ENCODE measurements around the gene BLOC1S3.

BLOC1S3 gene

DNA sequence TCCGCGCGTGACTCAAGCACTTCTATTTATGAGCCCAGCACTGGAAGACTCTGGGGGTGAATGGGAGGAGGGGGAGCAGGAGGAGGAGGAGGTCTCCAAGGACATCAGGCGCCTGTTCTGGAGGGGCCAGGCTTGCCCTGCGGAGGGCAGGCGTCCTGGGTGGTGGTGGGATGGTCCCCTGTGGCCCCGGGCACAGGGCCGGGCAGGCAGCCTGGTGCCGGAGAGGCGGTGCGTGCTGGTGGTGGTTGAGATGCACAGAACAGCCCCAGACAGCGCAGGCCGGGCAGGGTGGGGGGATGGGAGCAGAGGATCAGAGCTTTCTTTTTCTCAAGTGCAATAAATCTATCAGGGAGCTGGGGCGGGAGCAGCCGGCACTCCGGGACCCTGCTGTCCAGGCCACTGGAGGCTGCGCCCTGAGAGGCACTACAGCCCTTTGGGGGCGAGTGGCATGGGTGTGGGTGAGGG, 31.8 kb upstream of the BLOC1S3 start:
- DNase-seq, result no peak

DNA sequence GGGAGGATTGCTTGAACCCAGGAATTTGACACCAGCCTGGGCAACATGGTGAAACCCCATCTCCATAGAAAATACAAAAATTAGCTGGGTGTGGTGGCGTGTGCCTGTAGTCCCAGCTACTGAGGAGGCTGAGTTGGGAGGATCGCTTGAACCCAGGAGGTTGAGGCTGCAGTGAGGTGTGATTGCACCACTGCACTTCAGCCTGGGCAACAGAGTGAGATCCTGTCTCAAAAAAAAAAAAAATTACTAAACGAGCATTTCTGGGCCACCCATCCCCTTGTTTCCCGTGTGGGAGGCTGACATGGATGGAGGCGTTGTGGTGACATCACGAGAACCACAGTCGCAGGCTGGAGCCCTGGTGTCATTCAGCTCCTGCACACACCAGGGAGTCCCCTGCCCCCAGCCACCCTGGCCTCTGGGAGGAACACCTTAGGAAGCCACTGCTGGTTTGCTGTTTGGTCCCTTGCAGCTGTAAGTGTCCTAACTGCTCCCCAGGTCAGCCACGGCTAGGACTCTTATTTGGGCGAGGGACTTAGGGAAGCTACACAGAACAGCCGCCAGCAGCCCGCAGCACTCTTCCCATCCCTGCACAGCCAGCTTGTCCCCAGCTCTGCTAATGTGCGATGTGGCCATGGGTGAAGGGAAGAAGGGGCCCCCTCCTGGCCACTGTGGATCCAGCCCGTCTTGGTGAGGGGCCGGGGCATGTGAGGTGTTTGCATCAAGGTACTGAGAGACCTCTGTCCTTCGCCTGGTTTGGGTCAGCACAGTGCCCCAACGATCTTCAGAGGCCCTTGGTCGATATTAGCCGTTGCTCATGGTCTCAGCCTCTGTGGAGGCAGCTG, 30.5 kb upstream of the BLOC1S3 start:
- no peak for DNase-seq

DNA sequence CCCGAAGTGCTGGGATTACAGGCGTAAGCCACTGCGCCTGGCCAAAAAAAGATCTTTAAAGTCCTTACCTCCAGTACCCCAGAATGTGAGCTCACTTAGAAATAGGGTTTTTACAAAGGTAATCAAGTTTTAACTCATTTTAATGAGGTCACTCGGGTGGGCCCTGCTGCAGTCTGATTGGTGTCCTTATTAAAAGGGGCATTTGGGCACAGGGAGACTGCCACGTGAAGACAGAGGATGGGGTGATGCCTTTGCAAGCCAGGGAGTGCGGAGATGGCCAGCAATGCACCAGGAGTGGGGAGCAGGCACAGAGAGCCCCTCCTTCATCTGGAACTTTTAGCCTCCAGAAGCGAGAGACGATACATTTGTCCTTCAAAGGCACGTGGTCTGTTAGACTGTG, 29.5 kb upstream of the BLOC1S3 start:
- no peak for DNase-seq

DNA sequence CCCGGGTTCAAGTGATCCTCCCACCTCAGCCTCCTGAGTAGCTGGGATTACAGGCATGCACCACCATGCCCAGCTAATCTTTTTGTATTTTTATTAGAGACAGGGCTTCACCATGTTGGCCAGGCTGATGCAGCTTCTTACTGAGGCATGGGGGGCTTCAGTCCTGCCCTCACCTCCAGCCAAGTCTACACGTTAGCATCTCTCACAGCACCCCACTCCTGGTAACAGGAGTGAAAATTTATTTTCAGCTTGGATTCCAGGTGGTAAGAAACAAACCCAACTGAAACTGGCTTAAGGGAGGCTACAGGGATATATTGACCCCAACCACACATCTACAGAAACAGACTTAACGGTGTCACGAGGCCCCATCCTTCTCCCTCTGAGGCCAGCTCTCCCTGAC, 28.4 kb upstream of the BLOC1S3 start:
- no peak for DNase-seq

DNA sequence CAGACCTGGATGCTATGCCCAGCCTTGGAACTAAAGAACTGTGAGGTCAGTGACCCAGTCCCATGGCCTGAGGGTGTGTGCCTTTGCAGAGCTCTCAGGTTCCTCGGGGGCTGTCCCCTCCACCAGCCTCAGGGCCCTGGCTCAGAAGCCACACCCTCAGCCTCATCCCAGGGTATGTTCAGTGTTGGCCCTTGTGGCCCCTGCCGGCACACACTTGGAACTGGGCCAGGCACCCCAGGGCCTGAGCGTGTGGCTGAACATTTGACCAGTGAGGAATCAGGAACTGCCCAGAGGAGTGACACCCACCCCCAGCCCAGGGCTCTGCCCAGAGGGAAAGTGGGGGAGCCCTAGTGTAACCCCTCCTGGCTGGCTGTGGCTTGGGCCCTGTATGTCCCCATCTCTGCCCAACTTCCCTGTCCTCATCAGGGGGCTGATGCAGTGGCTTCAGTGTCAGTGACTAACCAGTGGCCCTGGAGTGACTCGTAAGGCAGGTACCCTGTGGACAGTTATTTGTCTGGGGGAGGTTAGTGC, 27.8 kb upstream of the BLOC1S3 start:
- no peak for DNase-seq

DNA sequence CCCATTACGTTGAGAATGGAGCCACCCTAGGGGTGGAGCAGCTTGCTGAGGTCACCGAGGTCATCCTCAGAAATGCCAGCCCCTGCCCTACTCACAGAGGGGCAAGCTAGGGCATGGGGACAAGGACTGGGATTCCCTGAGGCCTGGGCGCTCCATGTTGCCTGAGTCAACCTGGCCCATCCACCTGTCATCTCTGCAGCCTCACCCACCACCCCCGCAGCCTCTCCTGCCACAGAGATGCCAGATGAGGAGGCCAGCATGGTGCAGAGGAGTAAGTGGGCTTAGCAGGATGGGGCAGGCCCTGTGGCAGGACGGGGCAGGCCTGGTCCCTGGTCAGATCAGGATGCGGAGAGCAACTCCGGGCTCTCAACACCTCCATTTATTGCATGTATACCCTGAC, 27.3 kb upstream of the BLOC1S3 start:
- no peak for DNase-seq

DNA sequence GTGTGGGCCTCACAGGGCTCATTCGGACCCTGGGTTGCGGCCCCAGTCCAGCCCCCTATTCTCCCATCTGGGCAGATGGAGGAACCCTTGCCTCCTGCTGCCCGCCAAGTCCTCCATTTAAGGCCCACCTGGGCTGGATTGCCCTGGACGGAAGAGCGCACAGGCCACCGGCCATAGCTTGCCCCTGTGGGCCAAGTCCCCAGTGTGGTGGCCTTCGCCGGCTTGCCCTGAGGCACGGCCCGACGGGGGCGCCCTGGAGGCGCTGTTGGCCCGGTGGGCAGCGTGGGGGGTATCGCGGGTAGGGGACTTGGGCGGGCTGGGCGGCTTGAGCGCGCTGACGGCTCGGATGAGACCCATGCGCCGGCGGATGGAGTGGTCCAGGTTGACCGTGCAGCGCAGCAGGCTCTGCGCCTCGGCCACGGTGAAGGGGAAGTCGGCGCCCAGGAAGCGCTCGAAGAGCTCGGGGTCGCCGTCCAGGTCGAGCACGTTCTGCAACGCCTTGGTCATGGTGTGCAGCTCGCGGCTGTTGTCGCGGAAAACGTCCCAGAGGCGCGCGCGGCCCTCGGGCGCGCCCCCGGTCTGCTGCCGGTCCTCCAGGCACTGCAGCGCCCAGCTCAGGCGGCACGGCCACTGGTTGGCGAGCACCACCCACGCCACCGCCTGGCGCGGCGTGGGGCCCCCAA, 26.6 kb upstream of the BLOC1S3 start:
- DNase-seq, result no peak

DNA sequence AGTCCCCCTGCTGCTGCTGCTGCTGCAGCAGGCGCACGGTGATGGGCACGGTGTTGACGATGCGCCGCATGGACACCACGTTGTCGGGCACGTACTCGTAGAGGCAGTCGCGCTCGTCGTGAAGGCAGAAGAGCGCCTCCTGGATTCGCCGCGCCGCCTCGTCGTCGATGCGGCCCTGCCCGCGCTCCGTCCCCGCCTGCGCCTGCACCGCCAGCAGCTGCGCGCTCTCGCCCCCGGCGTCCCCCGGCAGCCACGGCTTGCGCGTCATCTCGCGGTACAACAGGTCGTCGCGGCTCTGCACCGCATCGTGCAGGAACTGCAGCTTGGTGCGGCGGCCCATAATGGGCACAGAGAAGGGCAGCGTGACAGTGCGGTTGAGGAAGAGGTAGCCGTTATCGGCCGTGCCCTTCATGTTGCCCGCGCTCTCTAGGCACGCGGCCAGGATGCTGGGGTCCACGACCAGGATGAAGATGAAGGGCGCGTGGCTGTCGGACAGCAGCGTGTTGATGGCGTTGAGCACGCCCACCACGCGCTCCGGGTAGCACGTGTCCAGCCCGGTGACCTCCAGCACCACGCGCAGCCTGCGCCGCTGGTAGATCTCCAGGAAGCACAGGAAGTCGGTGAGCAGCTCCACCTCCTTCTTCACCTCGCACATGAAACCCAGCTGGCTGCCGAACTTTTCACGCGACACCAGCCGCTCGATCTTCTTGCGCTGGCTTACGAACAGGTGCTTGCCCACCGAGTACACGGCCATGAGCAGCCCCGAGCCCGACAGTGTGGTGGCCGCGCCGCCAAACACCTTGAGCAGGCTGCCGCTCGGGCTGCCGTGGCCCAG, 25.9 kb upstream of the BLOC1S3 start:
- no peak for DNase-seq

DNA sequence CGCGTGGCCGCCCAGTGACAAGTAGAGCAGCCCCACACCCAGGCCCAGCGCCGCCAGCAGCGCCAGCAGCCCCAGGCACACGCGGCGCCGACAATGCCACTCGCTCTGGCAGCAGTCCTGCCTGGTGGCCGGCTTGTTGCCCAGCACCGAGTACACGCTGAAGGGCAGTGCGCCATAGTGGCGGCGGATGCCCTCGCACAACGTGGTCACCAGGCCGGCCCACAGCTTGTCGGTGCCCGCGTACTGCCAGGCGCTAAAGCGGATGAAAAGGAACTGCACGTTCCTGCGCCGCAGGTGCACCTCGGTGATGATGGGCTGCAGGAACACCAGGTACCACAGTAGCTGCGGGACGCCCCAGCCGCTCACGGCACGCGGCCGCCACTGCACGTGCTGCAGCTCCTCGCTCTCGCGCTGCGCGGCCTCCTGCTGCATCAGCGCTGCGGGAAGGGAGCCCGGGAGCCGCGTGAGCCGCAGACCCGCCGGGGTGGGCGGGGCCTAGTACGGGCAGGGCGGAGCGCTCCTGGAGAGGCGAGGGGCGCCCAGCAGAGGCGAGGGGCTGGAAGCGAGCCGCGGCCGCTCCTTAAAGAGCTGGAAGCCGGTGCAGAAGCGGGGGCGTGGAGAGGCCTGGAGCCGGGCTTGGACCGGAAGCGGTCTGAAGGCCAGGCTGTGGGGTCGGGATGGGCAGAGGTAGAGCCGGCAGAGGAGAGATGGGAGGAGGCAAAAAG, 25.1 kb upstream of the BLOC1S3 start:
- no peak for DNase-seq

DNA sequence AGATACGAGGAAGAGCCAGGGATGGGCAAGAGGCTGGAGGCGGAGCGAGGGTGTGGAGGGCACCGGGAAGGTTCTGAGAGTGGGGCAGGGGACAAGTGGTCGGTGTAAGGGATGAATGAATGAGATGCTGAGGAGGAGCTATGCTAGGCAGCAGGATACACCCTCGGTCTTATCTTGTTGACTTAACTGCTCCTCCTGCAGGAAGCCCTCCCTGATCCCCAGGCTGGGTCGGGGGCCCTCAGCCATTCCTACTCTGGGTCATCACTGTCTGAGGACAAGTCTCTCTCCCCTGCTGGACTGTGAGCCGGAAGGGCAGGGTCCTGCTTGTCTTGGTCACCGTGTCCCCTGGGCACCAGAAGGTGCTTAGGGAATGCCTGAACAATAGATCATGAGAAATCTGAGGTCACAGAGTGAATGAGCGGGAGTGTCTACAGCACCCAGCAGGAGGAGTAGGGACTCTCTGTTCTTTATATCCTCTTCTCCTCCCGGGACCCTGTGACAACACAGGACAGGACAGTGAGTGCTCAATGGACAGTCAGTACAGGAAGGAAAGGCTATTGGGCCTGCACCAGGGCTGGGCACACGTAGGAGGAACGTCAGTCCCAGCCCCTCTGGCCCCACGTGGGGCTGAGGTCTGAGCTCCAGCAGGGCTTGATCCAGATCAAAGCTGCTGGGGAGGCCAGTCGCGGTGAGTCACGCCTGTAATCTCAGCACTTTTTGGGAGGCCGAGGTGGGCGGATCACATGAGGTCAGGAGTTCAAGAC, 24.3 kb upstream of the BLOC1S3 start:
- DNase-seq, result no peak

DNA sequence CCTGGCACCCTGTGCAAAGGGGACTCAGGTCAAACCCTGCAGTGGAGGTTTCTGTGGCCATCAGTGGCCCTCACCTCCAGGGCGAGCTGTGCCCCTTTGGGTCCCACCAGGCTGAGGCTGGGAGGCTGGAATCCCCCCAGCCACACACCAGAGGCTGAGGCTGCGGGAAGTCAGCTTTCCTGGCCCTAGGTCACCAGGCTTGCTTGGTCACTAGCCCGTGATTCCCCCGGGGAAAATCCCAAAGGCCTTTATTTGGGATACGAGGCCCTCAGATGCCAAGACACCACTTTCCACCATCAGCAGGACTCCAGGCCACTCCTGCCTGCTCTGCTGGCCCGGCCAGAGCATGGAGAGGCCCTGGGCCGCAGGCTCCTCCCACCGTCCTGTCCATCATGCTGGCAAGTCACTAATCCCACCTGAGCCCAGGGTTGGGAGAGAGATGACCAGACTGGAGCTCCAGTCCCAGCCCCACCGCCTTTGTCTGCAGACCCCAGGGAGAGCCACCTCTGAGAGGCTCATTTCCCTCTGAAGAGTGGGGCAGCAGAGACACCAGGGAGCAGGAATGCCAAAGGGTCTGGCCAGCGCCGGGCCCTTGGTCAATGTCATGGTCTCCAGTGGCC, 22.5 kb upstream of the BLOC1S3 start:
- no peak for DNase-seq

DNA sequence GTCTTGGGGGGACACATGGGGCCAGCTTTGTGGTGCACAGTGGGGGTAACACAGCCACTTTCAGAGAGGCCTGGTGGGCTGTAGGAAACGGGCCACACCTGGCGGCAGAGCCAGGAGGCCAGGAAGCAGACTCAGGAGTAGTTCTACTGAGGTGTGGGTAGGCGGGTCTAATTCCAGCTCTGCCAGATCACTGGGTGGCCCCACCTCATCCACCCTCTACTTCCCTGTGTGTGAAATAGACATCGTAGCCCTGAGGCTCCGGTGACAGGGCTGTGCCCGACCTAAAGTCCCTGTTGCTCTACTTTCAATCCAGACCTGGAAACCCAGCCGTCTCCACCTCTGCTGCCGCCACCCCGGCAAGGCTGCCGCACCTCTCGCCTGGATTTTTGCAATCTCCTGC, 21.8 kb upstream of the BLOC1S3 start:
- no peak for DNase-seq

DNA sequence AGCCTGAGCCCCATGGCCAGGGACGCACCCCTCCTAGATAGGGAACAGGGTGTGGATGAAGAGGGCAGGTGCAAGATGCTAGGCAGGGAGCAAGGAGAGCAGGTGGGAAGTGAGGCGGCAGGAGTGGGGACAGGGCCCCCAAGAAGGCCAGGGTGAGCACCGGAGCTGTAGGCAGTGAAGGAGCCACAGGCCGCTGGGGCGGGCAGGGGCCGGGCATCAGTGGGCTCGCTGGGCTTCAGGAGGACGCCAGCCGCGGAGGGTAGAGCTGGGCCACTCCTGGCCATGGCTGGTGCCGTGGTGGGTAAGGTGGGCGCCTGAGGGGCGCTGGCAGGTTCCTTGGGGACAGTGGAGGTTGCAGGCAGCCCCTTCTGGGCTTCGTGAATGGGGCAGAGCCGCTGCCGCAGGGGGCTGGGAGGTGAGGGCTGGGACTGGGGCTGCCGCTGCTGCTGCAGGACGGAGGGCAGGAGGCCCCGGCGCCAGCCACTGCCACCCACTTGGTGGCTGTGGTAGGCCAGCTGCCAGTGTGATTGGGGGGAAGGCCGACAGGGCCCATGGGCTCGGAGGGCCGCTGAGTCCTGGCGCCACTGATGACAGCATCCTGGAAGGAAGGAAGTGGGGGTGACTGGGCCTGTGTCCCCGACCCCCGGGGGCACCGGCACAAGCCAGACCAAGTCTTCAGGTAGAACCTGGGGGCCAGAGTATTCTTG, 19.9 kb upstream of the BLOC1S3 start:
- DNase-seq, result no peak

DNA sequence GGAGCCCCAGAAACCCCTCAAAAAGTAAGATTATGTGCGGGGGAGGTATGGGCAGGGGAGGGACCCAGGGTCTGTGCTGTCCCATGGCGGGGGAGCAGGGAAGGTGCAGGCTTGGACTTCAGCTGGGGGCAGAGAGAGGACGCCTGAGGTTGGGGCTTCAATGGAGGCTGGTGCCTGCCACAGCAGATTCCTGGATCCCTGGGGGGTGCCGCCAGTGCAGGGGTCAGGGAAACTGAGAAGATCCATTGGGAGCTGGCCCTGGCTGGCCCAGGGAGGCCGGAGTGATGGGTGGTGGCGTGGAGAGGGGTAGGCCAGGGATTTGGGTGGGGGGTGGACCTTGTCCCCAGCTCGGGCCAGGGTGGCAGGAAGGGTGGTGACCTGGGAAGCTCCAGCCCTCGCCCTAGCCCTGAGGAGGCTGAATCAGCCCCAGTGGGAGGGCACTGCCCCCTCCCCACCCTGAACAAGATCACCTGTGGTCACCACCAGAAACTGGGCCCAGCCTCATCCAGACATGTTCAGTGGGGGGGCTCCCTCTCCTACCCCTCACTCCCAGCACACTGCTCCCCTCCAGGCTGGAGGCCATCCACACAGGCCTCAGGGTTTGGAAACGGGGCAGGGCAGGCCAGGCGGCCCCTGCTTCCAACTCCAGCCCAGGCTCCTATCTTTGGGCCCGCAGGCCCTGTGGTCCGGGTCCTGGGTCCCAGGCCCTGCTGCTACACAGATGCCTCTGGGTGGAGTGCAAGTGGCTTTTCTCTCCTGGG, 19.2 kb upstream of the BLOC1S3 start:
- no peak for DNase-seq

DNA sequence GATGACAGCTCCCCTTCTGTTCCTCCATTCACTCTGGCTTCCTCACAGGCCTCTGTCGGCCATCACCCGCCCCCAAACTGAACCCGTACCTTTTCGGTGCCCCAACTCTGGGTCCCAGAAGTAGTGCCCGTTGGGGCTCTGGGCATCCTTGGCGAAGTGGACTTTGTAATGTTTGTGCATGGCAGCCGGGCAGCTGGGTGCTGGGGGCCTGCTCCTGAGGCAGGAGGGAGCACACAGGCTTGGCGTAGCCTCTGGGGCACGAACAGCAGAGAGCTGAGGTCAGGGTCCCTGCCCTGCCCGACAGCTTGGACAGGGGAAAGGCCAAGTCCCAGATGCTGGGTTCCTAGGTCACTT, 18.6 kb upstream of the BLOC1S3 start:
- no peak for DNase-seq

DNA sequence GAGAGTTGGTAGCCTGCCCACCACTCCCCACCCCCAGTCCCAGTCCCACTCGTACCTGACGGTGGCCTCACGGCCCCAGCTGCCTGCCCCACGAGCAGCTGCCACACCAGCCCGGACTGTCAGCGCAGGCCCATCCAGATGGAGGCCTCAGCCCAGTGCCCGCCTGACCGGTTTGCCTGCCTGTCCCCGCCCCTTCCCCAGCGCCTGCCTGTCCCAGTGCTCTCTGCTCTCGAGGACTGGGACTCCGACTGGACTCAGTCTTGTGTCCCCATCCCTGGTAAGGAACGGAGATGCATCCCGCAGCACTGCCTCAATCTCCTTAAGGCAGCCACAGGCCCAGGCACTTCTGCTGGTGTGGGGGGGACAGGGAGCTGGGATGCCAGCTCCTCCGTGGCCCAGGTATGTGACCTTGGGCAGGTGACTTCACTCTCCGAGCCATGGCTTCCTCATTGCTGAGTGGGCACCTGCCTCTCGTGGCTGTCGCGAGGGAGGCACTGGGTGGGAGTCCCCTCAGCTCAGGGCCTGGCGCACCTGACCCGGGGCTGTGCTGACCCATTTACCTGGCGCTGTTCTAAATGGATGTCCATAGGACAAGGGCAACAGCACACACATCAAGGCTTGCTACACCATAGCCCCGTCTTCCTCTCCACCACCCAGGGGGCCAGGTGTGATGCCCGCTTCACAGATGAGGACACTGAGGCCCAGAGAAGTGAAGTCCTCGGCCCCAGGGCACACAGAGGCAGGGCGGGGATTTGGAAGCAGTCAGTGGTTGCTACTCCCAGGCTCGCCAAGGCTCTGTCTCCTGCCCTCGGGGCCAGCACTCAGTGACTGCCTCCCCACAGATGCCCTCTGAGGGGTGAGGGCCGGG, 17.5 kb upstream of the BLOC1S3 start, which contains the start of gene NKPD1:
Gene NKPD1 (minus strand): TSS at position 113 of the 868 bp plus-strand sequence. CDS start 832 bp downstream, outside the sequence.
- no peak for DNase-seq

DNA sequence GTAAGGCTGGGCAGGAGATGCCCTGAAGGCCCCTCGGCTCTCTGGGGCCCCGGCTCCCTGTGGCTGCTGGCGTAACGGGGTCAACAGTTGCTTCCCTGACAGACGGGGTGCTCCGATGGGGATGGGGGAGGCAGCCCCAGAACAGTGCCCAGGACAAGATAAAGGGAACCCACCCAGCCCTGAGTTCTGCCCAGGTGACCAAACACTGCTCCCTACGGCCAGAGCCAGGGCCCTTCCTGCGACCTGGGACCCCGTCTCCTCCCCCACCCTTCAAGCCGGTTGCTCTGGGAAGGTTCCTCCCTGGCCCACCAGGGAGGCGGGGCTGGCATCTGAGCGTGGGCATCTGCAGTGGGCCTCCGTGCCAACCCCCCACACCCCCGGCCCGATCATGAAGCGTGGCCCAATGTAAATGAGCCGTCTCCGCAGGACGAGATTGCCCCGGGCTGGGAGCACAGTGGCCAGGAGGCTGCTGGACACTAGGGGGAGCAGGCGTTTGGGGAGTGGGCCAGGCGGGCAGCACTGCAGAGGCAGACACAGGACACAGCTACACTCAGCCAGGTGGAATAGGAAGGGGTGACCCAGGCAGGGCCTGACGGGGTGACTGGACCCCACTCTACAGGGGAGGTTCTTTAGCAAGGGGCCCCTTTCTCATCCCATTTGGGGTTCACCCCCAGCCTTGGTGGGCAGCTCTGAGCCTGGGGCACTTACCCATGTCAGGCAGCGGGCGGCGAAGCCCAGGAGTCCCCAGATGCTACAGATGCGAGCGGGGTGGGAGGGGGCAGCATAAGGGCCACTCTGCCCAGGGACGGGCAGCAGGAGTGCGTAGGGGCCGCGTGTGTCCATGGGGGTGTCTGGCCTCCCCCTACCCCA, 16.6 kb upstream of the BLOC1S3 start:
- no peak for DNase-seq

Data from NCI-H524 treated with DMSO at 0.1 percent for 48 hours (cell line).